ENCODE results near the gene RSPO4. TPM values are rescaled to one million over a fixed set of nuclear protein-coding genes. Genes with fewer than 3 reads are reported as not detected.

RSPO4 gene
- total RNA-seq, 2 donors from 2014 or later, result 3.8 to 7.6 TPM

- H3K36me3 ChIP-seq (ENCODE audit: control insufficient read depth, insufficient read depth, low read length), result no peaks in the 10 kb centered on the region
- no peaks in the 10 kb centered on the region for H3K4me1 ChIP-seq (ENCODE audit: control insufficient read depth, insufficient read depth, low read length)
- H3K4me1 Mint-ChIP-seq, result no peaks in the 10 kb centered on the region
- H3K9me3 Mint-ChIP-seq, result no peaks in the 10 kb centered on the region
- no peak overlapping the region for H3K4me3 ChIP-seq (ENCODE audit: low read length)
- peaks cover 6% of the 10 kb centered on the region for H3K27me3 ChIP-seq (ENCODE audit: control insufficient read depth, insufficient read depth, low read length, poor library complexity, severe bottlenecking)
- 40 to 47% methylated on average over 2 of the region's 2 CpGs for WGBS, 2 experiments (ENCODE audit: insufficient coverage in 1 of 2, insufficient read length in 1 of 2)
- H3K27ac Mint-ChIP-seq, result no peak overlapping the region
- DNase-seq, result no peak
- TF ChIP-seq, protein P1, sequence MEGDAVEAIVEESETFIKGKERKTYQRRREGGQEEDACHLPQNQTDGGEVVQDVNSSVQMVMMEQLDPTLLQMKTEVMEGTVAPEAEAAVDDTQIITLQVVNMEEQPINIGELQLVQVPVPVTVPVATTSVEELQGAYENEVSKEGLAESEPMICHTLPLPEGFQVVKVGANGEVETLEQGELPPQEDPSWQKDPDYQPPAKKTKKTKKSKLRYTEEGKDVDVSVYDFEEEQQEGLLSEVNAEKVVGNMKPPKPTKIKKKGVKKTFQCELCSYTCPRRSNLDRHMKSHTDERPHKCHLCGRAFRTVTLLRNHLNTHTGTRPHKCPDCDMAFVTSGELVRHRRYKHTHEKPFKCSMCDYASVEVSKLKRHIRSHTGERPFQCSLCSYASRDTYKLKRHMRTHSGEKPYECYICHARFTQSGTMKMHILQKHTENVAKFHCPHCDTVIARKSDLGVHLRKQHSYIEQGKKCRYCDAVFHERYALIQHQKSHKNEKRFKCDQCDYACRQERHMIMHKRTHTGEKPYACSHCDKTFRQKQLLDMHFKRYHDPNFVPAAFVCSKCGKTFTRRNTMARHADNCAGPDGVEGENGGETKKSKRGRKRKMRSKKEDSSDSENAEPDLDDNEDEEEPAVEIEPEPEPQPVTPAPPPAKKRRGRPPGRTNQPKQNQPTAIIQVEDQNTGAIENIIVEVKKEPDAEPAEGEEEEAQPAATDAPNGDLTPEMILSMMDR (conservative IDR thresholded peaks at IDR 0.05), result no peak
- H3K27ac ChIP-seq (ENCODE audit: low read depth, low read length), result no peak overlapping the region
- H3K9ac ChIP-seq (ENCODE audit: extremely low read depth, low read length, poor library complexity, severe bottlenecking), result no peak overlapping the region
- no peak overlapping the region for H3K4me3 Mint-ChIP-seq
- no peaks in the 10 kb centered on the region for H3K9me3 ChIP-seq (ENCODE audit: control insufficient read depth, low read length)
- peaks cover 28% of the 10 kb centered on the region for H3K27me3 Mint-ChIP-seq (ENCODE audit: insufficient read depth)
- no peaks in the 10 kb centered on the region for H3K36me3 Mint-ChIP-seq (ENCODE audit: low read depth)
These were observed 17.2 kb upstream of the RSPO4 start for GRCh38 chr20:1019344-1019743.

DNA sequence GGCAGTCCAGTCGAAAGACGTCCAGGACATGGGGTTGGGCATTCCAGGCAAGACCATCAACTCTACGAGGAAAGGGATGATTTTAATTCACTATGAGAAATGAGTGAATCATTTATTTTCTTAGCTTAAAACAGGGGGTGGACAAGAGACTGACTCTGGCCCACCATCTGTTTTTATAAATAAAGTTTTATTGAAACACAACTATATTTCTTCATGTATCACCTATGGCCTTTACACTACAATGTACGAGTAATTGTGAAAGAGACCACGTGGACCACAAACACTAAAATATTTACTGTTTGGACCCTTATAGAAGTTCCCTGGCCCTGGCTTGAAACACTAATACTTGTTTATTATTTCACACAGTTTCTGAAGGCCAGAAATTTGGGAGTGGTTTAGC, 15.6 kb upstream of the RSPO4 start:
- 51 to 90% methylated on average over 3 to 5 of the region's 5 CpGs for WGBS, 2 experiments (ENCODE audit: insufficient coverage in 1 of 2, insufficient read length in 1 of 2)
- no peak overlapping the region for H3K9ac ChIP-seq (ENCODE audit: extremely low read depth, low read length, poor library complexity, severe bottlenecking)
- Mint-ChIP-seq H3K4me1 (no peaks in the 10 kb centered on the region), H3K4me3 (no peak overlapping the region), H3K9me3 (no peaks in the 10 kb centered on the region), H3K36me3 (ENCODE audit: low read depth) (no peaks in the 10 kb centered on the region), H3K27ac (no peak overlapping the region), H3K27me3 (ENCODE audit: insufficient read depth) (peaks cover 20% of the 10 kb centered on the region)
- no peaks in the 10 kb centered on the region for H3K27me3 ChIP-seq (ENCODE audit: control insufficient read depth, insufficient read depth, low read length, poor library complexity, severe bottlenecking)
- H3K36me3 ChIP-seq (ENCODE audit: control insufficient read depth, insufficient read depth, low read length), result no peaks in the 10 kb centered on the region
- H3K27ac ChIP-seq (ENCODE audit: low read depth, low read length), result no peak overlapping the region
- no peak for DNase-seq
- TF ChIP-seq, protein P1 (conservative IDR thresholded peaks at IDR 0.05), result no peak
- no peak overlapping the region for H3K4me3 ChIP-seq (ENCODE audit: low read length)
- H3K4me1 ChIP-seq (ENCODE audit: control insufficient read depth, insufficient read depth, low read length), result no peaks in the 10 kb centered on the region
- H3K9me3 ChIP-seq (ENCODE audit: control insufficient read depth, low read length), result no peaks in the 10 kb centered on the region

- WGBS, 2 experiments (ENCODE audit: insufficient coverage in 1 of 2, insufficient read length in 1 of 2), result 83 to 100% methylated on average over 1 of the region's 1 CpG
- H3K9me3 ChIP-seq (ENCODE audit: control insufficient read depth, low read length), result no peaks in the 10 kb centered on the region
- Mint-ChIP-seq H3K36me3 (ENCODE audit: low read depth) (no peaks in the 10 kb centered on the region), H3K27ac (no peak overlapping the region), H3K4me1 (no peaks in the 10 kb centered on the region), H3K27me3 (ENCODE audit: insufficient read depth) (peaks cover 15% of the 10 kb centered on the region), H3K4me3 (no peak overlapping the region), H3K9me3 (no peaks in the 10 kb centered on the region)
- no peak overlapping the region for H3K9ac ChIP-seq (ENCODE audit: extremely low read depth, low read length, poor library complexity, severe bottlenecking)
- TF ChIP-seq, protein P1 (conservative IDR thresholded peaks at IDR 0.05), result no peak
- DNase-seq, result no peak
- H3K4me1 ChIP-seq (ENCODE audit: control insufficient read depth, insufficient read depth, low read length), result no peaks in the 10 kb centered on the region
- no peaks in the 10 kb centered on the region for H3K36me3 ChIP-seq (ENCODE audit: control insufficient read depth, insufficient read depth, low read length)
- no peak overlapping the region for H3K27ac ChIP-seq (ENCODE audit: low read depth, low read length)
- no peaks in the 10 kb centered on the region for H3K27me3 ChIP-seq (ENCODE audit: control insufficient read depth, insufficient read depth, low read length, poor library complexity, severe bottlenecking)
- no peak overlapping the region for H3K4me3 ChIP-seq (ENCODE audit: low read length)
These were observed 13.1 kb upstream of the RSPO4 start for GRCh38 chr20:1015181-1015580.

All from endodermal cell (in vitro differentiated cells).